ENCODE measurements around the gene DNAJA4.

DNA sequence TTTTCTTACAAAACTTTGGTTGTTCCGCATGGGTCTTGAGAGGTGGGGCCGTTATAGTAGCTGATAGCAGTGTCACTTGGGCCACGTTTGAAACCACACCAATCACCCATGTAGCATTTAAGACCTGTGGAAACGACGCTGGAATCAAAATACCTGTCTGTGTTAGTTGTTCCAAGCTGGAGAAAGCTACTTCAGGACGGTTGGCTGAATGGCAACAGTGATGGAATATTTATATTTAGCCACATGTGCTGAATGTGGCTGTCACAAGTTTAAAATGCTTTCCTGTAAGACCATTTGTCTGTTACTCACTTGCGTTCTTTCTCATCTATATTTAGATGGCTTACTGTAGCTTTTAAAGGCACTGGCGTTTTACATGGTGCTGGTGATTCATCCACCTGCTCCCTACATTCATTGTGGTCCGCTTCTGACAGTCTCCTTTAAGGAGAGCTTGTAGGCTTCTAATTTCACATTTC lies 1.4 kb downstream of the DNAJA4 start:
- TF ChIP-seq, protein P1, sequence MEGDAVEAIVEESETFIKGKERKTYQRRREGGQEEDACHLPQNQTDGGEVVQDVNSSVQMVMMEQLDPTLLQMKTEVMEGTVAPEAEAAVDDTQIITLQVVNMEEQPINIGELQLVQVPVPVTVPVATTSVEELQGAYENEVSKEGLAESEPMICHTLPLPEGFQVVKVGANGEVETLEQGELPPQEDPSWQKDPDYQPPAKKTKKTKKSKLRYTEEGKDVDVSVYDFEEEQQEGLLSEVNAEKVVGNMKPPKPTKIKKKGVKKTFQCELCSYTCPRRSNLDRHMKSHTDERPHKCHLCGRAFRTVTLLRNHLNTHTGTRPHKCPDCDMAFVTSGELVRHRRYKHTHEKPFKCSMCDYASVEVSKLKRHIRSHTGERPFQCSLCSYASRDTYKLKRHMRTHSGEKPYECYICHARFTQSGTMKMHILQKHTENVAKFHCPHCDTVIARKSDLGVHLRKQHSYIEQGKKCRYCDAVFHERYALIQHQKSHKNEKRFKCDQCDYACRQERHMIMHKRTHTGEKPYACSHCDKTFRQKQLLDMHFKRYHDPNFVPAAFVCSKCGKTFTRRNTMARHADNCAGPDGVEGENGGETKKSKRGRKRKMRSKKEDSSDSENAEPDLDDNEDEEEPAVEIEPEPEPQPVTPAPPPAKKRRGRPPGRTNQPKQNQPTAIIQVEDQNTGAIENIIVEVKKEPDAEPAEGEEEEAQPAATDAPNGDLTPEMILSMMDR (CRISPR knock-in tag; IDR thresholded peaks at IDR 0.05), result no peak
- TF ChIP-seq RAD21 (CRISPR knock-in tag; IDR thresholded peaks at IDR 0.05) (no peak), EP300 (IDR thresholded peaks at IDR 0.05; ENCODE audit: low read depth in 2 of 2, low read length in 2 of 2) (no peak), EP300 (CRISPR knock-in tag; IDR thresholded peaks at IDR 0.05; ENCODE audit: borderline replicate concordance) (no peak), STAG1 (CRISPR knock-in tag; IDR thresholded peaks at IDR 0.05) (no peak), TRIM24 (CRISPR knock-in tag; IDR thresholded peaks at IDR 0.05) (no peak), HMGXB4 (CRISPR knock-in tag; IDR thresholded peaks at IDR 0.05; ENCODE audit: borderline replicate concordance in 1 of 2, low read depth in 1 of 2) (no peak), KDM1A (CRISPR knock-in tag; IDR thresholded peaks at IDR 0.05) (no peak), REPIN1 (CRISPR knock-in tag; IDR thresholded peaks at IDR 0.05; ENCODE audit: borderline replicate concordance, low read depth) (no peak), HNF4G (IDR thresholded peaks at IDR 0.05; ENCODE audit: borderline replicate concordance, low read depth, low read length) (no peak), HNF4G (CRISPR knock-in tag; IDR thresholded peaks at IDR 0.05; ENCODE audit: borderline replicate concordance, low read depth) (no peak), NR3C1 (CRISPR knock-in tag; IDR thresholded peaks at IDR 0.05) (no peak), TEAD2 (CRISPR knock-in tag; IDR thresholded peaks at IDR 0.05) (no peak), SIN3A (IDR thresholded peaks at IDR 0.05; ENCODE audit: borderline replicate concordance, low read depth, low read length) (no peak)
- TF ChIP-seq, protein P2, sequence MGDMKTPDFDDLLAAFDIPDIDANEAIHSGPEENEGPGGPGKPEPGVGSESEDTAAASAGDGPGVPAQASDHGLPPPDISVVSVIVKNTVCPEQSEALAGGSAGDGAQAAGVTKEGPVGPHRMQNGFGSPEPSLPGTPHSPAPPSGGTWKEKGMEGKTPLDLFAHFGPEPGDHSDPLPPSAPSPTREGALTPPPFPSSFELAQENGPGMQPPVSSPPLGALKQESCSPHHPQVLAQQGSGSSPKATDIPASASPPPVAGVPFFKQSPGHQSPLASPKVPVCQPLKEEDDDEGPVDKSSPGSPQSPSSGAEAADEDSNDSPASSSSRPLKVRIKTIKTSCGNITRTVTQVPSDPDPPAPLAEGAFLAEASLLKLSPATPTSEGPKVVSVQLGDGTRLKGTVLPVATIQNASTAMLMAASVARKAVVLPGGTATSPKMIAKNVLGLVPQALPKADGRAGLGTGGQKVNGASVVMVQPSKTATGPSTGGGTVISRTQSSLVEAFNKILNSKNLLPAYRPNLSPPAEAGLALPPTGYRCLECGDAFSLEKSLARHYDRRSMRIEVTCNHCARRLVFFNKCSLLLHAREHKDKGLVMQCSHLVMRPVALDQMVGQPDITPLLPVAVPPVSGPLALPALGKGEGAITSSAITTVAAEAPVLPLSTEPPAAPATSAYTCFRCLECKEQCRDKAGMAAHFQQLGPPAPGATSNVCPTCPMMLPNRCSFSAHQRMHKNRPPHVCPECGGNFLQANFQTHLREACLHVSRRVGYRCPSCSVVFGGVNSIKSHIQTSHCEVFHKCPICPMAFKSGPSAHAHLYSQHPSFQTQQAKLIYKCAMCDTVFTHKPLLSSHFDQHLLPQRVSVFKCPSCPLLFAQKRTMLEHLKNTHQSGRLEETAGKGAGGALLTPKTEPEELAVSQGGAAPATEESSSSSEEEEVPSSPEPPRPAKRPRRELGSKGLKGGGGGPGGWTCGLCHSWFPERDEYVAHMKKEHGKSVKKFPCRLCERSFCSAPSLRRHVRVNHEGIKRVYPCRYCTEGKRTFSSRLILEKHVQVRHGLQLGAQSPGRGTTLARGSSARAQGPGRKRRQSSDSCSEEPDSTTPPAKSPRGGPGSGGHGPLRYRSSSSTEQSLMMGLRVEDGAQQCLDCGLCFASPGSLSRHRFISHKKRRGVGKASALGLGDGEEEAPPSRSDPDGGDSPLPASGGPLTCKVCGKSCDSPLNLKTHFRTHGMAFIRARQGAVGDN (CRISPR knock-in tag; IDR thresholded peaks at IDR 0.05), result no peak
- TF ChIP-seq, protein P3, sequence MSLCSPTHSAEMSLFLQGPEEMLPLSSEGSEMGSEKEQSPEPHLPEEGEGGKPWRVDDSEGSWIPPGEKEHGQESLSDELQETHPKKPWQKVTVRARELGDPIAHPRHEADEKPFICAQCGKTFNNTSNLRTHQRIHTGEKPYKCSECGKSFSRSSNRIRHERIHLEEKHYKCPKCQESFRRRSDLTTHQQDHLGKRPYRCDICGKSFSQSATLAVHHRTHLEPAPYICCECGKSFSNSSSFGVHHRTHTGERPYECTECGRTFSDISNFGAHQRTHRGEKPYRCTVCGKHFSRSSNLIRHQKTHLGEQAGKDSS (CRISPR knock-in tag; IDR thresholded peaks at IDR 0.05; ENCODE audit: borderline replicate concordance, low read depth), result no peak

Data from HepG2 (cell line).